Progenitor cell of endocrine pancreas (in vitro differentiated cells): ENCODE measurements around the gene TIAL1. TPM values are rescaled to one million over a fixed set of nuclear protein-coding genes. Genes with fewer than 3 reads are reported as not detected.
"Not testable (repeated sequence)": the region's sequence is repeated elsewhere in the genome, so short reads cannot be mapped to it uniquely, and the experiment has no call there.

Experiments used
- DNase-seq: peaks from one replicate; pipeline ENCODE4 v3.0.0; 2021; ENCODE audit warnings: low spot score; ENCODE audit not compliant: unreplicated experiment
- H3K27ac Mint-ChIP-seq: 2 replicates; pipeline ENCODE4 v1.8.0; 2021; ENCODE audit warnings: mild to moderate bottlenecking, moderate library complexity, mixed read lengths
- H3K27me3 Mint-ChIP-seq: 2 replicates; pipeline ENCODE4 v1.8.0; 2021; ENCODE audit warnings: mixed read lengths
- H3K36me3 Mint-ChIP-seq: 2 replicates; pipeline ENCODE4 v1.8.0; 2022; ENCODE audit warnings: mixed read lengths; ENCODE audit not compliant: insufficient read depth
- H3K4me1 Mint-ChIP-seq: 2 replicates; pipeline ENCODE4 v1.8.0; 2021; ENCODE audit warnings: low read depth, mixed read lengths
- H3K4me3 Mint-ChIP-seq: 2 replicates; pipeline ENCODE4 v1.8.0; 2021; ENCODE audit warnings: low read depth, mild to moderate bottlenecking, moderate library complexity, mixed read lengths
- H3K9me3 Mint-ChIP-seq: 2 replicates; pipeline ENCODE4 v1.8.0; 2021; ENCODE audit warnings: low read depth, mixed read lengths
- total RNA-seq: library from RNA; stranded (reverse); gene quantifications from 2 replicates; pipeline ENCODE4 v1.2.1, GENCODE V29; 2021
- TF ChIP-seq, protein P1 (sequence below): fragments of 200-600 bp; sonication (generic); IDR thresholded peaks from one replicate; pipeline ENCODE4 v1.5.0; 2021; ENCODE audit warnings: antibody characterized with exemption, mild to moderate bottlenecking; ENCODE audit not compliant: unreplicated experiment

Gene TIAL1
- total RNA-seq, 1 donor from 2014 or later, result 189 TPM

- Mint-ChIP-seq H3K4me3 (no peak overlapping the region), H3K27ac (no peak overlapping the region), H3K36me3 (no peaks in the 10 kb centered on the region), H3K27me3 (no peaks in the 10 kb centered on the region), H3K9me3 (no peaks in the 10 kb centered on the region), H3K4me1 (no peaks in the 10 kb centered on the region)
- TF ChIP-seq, protein P1, sequence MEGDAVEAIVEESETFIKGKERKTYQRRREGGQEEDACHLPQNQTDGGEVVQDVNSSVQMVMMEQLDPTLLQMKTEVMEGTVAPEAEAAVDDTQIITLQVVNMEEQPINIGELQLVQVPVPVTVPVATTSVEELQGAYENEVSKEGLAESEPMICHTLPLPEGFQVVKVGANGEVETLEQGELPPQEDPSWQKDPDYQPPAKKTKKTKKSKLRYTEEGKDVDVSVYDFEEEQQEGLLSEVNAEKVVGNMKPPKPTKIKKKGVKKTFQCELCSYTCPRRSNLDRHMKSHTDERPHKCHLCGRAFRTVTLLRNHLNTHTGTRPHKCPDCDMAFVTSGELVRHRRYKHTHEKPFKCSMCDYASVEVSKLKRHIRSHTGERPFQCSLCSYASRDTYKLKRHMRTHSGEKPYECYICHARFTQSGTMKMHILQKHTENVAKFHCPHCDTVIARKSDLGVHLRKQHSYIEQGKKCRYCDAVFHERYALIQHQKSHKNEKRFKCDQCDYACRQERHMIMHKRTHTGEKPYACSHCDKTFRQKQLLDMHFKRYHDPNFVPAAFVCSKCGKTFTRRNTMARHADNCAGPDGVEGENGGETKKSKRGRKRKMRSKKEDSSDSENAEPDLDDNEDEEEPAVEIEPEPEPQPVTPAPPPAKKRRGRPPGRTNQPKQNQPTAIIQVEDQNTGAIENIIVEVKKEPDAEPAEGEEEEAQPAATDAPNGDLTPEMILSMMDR, result no peak
- DNase-seq, result no peak
These were observed 23.7 kb upstream of the TIAL1 start for GRCh38 chr10:119620241-119621077.

DNA sequence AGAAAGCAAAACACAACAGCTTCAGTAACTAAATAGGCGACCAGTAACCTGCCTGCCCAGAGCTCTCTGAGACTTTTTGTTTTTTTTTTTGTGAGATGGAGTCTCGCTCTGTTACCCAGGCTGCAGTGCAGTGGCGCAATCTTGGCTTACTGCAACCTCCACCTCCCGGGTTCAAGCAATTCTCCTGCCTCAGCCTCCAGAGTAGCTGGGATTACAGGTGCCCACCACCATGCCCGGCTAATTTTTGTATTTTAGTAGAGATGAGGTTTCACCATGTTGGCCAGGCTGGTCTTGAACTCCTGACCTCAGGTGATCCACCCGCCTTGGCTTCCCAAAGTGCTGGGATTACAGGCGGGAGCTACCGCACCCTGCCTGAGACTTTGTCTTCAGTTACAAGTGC lies 23.0 kb upstream of the TIAL1 start:
- not testable (repeated sequence) for H3K9me3 Mint-ChIP-seq, H3K36me3 Mint-ChIP-seq, H3K27ac Mint-ChIP-seq, H3K27me3 Mint-ChIP-seq, DNase-seq, H3K4me1 Mint-ChIP-seq, H3K4me3 Mint-ChIP-seq

DNA sequence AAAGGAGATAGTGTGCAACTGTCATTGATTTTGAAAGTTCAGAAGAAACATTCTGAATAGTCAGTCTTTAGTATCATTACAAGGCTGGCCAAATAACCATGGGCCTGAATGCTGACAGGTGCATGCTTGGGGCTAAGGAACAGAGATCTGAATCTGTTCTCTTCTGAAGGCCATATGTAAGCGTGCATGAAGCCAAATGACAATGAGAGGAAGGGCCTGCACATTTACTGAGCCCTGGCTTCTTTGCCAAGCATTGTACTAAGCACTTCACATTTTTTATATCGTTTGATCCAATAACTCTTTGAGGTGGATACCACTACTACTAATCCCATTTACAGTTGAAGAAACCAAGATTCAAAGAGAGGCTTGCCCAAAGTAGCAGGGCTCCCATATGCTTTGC lies 22.5 kb upstream of the TIAL1 start:
- H3K27ac Mint-ChIP-seq, result no peak overlapping the region
- no peaks in the 10 kb centered on the region for H3K9me3 Mint-ChIP-seq
- no peaks in the 10 kb centered on the region for H3K27me3 Mint-ChIP-seq
- no peak for DNase-seq
- TF ChIP-seq, protein P1, result no peak
- H3K4me3 Mint-ChIP-seq, result no peak overlapping the region
- H3K4me1 Mint-ChIP-seq, result no peaks in the 10 kb centered on the region
- H3K36me3 Mint-ChIP-seq, result no peaks in the 10 kb centered on the region

- H3K36me3 Mint-ChIP-seq, result no peaks in the 10 kb centered on the region
- no peak overlapping the region for H3K27ac Mint-ChIP-seq
- no peaks in the 10 kb centered on the region for H3K4me1 Mint-ChIP-seq
- no peaks in the 10 kb centered on the region for H3K9me3 Mint-ChIP-seq
- no peak for DNase-seq
- H3K27me3 Mint-ChIP-seq, result no peaks in the 10 kb centered on the region
- H3K4me3 Mint-ChIP-seq, result no peak overlapping the region
- TF ChIP-seq, protein P1, result no peak
These were observed 20.3 kb upstream of the TIAL1 start for GRCh38 chr10:119616882-119617570.

- H3K9me3 Mint-ChIP-seq, result peaks cover 6% of the 10 kb centered on the region
- H3K4me3 Mint-ChIP-seq, result no peak overlapping the region
- H3K27me3 Mint-ChIP-seq, result peaks cover 2% of the 10 kb centered on the region
- H3K36me3 Mint-ChIP-seq, result no peaks in the 10 kb centered on the region
- no peak overlapping the region for H3K27ac Mint-ChIP-seq
- no peak for DNase-seq
- H3K4me1 Mint-ChIP-seq, result no peaks in the 10 kb centered on the region
- TF ChIP-seq, protein P1, result no peak
These were observed 17.9 kb upstream of the TIAL1 start for GRCh38 chr10:119614686-119615085.
